Bone marrow (tissue), 2 donors: Measurements from ENCODE around the gene SDHB.
"Not testable (repeated sequence)": the region's sequence is repeated elsewhere in the genome, so short reads cannot be mapped to it uniquely, and the experiment has no call there.

ENCODE experiments used
- DNase-seq, 2 donors: peaks; one replicate each; lab custom pipeline; 2025; lab: John Stamatoyannopoulos, UW

SDHB gene

DNA sequence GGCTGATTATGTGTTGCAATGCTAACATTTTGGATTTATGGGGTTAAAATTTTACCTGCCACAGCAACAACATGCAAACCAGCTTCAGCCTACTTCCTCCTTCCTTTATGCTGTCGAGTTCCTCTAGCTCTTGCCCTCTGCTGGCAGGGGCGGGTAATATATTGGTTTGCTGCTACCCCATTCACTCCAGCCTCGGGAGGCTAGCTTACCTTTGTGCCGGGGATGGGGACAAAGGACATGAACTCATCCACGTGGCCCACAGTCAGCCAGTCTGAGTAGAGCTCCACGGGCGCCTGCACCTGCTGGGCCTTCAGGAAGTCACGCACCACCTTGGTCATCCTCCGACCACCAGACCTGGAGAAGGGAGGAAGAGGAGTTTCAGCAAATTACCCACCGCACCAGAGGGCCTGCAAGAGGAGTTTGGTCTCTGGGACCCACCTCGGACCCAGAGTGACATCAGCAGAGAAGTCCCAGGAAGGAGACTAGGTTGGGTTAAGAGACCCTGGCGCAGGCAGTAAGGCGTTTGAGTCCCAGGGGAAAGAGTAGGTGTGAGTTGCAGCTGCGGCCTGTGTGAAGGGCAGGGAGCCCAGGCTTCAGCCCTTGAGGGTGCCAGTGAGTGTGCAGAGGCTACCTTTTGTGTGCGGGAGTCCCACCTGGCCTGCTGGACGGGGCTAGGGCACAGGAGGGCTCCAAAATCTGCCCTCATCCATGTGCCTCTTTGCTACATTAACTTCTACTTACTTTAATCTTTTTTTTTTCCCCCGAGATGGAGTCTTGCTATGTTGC lies 21.8 kb upstream of the SDHB start:
- no peak for DNase-seq

DNA sequence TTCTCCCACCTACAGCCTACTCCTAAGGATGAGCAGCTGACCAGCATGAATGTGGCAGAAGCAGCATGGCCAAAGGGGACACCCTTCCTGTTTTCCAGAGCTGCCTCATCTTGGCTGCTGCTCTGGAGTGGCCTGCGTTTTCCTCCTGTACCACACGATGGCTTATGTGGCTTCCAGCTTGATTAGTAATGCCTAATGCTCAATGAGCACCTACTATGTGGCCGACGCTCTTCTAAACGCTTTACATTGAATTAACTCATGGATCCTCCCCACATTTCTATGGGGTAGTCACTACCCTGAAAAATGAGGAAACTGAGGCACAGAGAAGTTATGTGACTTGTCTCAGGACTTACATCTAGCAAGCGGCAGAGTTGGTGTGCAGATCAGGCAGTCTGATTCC lies 18.0 kb upstream of the SDHB start:
- no peak for DNase-seq

DNA sequence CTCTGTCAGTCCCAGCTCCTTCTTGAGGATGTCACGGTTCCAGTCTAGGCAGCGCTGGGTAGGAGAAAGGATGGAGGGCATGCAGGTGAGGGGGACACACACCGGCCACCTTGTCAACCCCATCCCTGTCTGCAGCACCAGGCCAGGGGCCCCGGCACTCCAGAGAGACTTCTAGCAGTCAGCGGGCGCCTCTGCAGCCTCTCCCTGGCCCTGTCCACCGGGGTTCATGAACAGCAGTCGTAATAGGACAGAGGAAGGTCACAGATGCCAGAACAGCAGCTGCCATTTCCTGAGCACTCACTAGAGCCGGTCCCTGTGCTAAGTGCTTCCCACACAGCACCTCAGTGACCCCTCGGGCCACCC lies 16.3 kb upstream of the SDHB start:
- no peak for DNase-seq

DNA sequence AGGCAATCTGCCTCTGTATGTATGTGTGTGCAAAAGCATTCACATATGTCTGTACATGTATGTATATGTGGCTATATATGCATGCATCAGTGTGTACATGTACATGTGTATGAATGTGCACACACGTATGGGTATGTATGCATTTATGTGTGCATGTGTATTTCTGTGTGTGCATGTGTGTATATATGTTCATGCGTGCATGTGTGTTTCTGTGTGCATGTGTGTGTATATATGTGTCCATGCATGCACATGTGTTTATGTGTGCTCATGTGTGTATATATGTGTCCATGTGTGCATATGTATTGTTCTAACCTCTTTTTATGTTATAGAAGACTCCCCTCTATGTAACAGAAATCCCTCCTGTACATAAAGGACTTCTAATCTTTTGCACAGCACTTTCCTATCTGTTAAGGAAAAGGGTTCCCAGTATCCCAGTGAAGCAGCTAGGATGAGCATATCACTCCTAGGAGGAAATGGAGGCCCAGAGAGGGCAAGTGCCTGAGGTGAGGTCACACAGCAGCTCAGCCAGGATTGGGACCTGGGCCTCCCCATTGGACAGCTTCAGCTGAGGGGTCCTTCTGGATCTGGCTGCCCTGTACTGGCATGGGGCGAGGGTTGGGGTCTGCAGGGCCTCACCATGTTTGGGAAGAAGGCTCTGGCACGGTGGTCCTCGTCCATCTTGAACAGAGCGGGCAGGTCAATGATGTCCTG lies 15.8 kb upstream of the SDHB start:
- DNase-seq, result no peak

DNA sequence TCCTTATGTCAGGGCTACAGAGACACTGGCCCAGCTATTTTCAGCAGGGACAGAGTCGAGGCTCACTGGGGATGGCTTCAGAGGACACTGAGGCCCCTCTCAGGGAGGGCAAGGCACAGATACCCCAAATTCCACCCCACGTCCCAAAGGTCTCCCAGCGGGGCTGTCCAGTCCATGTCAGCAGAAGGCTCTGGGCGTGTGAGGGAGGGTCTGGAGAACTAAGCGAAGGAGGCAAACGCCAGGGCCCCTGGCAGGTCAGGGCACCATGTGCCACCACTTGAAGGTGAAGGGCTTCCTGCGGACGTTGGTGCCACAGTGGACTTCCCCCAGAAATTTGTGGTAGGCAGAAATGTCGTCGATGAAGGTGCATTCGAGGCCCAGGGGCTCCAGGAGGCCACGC lies 15.0 kb upstream of the SDHB start:
- DNase-seq, result no peak

DNA sequence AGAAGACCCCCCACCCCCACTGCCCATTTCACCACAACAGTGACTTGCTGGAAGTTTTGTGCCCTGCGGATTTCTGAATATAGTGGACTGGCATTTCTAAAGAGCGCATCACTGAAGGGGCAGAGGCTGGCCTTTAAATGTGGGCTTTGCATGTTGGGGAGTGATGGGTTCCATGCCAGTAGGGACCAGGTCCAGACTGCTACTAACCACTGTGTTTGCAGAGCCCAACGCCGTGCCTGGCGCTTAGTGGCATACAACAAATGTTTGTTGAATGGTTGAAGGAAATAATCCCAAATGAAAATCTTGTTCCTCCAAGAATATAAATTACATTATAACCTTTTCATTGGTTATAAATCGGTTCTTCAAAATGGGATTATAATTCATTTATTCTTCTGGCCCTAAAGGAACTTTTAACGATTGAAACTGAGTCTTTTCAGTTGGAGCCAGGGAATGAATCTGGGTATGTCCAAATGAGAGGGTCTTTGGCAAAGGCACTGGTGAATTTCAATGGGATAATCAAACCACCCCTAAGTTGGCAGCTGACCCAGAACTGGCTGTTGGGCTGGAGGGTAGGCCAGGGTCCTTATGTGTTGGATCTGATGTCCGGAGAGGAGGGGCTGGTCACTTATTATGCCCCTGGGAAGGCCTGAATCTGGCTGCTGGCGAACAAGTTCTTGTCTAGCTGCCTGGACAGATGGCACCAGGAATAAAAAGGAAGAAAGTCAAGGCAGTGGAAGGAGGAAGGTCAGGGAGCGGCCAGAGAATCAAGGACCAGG lies 13.8 kb upstream of the SDHB start:
- no peak for DNase-seq

DNA sequence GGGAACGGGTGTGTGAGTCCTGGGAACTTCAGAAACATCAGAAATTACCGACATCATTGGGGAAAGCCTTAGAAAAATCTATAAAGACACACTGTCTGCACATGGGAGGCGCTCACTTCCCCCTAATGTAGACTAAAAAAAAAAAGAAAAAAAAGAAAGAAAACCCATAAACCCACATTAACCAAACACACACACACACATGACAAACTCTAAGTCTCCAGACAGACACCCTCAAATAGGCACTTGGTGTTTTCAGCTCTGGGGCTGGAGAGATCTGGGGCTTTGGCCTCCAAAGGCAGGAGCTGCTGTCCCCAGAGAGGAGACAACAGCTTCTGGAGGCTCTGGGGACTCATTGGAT lies 13.2 kb upstream of the SDHB start:
- DNase-seq, result no peak

DNA sequence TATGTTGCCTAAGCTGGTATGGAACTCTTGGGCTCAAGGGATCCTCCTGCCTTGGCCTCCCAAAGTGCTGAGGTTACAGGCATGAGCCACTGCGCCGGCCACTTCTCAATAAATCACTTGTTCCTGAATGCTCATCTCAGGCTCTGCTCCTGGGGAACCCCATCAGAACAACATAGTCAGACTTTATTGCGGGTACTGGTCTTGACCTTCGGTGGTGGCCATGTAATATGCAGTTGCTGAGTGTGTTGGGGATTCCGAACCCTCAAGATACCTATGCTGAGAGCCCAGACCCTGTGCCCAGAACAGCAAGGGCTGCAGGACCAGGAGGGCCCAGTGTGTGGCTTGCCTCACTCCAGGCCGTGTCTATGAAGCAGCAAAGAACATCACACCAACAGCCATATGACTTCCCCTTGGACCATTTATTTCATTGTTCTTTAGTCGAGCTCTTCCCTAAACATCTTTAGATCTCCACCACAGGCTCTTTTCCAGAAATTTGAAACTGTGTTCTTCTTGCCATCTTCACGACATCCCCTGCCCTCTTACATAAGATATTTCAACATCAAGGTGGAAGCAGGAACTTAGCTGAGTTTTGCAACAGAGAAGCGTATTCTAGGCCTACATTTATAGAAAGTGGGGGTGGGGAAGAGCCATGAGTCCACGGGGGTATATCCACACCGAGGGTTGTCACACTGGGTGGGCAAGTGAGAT lies 12.7 kb upstream of the SDHB start:
- DNase-seq, result no peak

DNA sequence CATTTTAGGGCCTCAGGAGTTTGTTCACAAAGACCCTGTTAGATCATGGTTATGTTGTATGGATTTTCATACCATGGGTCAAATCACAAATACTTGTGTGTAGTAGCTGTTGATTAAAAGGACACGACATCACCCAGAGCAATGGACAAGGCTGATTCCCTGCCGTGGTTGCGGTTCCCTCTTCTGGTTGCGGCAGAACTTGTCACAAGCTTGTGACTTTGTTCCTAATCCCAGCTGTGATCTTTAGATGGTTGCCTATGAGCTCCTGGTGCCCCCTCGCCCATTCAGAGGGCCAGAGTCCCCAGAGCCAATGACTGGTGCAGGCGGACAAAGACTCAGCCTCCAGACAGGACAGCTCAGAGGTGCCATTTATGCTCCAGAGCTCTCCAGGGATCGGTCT lies 11.8 kb upstream of the SDHB start:
- DNase-seq, result no peak

DNA sequence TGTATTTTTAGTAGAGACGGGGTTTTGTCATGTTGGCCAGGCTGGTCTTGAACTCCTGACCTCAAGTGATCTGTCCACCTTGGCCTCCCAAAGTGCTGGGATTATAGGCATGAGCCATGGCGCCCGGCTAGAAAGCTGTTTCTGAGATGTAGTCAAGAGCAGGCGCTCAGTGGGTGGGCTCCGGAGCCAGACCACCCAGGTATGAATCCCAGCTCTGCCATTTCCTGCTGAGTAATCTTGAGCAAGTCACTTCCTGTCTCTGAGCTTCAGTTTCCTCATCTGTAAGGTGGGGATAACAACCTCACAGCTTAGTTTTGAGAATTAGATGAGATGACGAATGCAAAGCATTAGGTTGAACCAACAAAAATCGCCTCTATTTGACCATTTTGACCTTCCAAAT lies 8.9 kb upstream of the SDHB start:
- not testable (repeated sequence) for DNase-seq

DNA sequence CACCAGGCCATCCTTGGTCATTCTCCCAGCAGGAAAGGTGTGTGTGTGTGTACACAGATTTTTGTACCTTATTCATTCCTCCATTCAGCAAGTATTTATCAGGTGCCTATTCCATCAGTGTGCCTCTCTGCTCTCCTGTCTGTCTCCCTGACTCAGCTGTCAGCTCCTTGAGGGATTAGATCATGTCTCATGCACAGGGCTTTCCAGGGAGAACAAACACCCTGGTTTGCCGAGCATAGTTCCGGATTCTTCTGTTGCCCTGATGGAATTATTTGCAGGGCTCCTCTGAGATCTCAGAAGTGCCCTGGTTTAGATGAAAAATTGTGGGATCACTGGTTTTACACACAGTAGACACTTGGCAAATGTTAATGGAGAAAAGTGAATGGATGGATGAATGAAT lies 8.1 kb upstream of the SDHB start:
- DNase-seq, result no peak

DNA sequence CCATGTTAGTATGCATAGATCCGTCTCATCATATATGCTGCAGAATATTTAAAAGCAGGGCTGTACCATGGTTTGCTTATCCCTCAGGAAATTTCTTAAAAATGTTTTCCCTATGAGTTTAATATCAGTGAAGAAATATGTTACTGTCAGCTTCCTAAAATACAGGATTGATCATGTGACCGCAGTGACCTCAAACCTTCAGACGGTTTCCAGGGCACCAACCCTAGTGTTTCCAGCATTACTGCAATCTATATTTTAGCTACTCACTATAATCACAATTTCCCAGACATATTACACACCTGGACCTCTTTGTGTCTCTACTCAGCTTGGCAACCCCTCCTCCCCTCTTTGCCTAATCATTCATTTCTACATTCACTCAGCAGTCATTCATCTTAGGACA lies 7.7 kb upstream of the SDHB start:
- no peak for DNase-seq

DNA sequence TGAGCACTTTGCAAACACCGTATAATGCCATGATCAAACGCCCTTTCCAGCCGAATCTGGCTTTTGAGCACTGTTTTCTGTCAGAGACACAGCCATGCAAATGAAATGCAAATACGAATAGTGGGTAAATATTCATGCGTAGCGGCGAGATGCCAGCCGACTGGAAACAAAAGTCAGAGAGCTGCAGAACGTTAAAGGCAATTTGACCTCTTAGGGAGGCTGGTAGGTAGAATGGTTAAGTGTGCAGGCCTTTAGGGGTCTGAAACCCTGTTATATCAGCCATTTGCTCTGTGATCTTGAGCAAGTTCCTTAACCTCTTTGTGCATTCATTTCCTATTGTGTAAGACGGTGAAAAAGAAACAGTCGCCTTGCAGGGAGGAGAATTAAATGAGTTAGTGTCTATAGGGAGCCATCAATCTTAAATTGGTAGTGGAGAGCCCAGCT lies 6.5 kb upstream of the SDHB start:
- DNase-seq, result no peak

DNA sequence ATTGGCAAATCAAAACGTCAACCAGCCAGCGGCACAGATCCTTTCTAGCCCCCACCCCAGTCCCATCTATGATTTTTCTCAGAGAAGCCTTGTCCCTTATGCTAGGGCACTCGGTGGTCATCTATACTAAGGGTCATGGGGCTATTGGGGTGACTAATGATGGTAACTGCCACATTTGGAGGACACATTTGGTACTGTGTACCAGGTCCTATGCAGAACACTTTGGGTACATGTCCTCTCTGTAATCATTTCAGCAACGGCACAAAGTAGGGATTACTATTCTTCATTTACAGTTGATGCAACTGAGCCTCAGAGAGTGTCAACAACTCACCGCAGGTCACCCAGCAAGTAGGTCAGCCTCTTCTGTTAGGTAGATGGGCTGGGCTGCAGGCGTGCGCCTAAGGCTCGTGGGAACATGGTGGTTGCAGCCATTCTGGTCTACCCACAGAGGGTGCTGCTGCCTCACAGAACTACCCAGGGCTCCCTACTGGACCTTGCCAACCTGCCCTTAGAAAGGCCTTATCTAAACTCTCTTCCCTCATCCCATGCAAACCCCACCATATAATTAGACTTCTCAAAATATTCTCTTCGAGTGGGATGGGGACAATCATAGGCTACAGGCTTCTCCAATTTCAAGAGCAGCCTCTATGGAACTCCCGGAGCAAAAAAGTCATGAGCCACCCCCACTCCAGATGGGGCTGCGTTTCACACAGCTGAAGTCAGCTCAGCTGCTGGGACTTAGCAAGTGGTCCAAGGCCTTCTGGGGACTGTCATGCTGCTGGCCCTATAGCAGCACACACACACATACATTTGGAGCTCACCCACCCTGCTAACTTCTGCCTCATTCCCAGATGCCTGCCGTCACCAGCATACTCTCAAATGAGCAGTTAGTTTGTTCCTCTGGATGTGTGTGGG lies 5.8 kb upstream of the SDHB start:
- DNase-seq, result peak; percentile 19 to 59

DNA sequence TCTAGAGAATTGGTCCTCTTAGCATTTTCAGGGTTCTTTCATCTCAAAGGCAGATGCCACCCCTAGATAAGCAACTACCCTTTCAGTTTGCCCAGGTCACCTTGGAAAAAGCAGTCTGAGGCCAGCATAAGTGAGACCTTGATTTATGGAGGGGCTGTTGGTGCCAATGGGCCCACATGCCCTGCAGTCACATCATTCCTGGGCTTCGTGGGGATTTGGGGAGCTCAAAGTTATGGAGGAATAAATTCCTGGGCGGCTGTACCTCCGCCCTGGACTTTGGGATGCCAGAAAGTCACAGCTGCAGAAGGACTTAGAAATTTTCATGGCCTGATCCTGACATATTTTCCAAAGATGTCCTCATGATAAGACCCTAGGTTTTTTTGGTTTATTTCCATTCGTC lies 2.7 kb upstream of the SDHB start:
- no peak for DNase-seq

DNA sequence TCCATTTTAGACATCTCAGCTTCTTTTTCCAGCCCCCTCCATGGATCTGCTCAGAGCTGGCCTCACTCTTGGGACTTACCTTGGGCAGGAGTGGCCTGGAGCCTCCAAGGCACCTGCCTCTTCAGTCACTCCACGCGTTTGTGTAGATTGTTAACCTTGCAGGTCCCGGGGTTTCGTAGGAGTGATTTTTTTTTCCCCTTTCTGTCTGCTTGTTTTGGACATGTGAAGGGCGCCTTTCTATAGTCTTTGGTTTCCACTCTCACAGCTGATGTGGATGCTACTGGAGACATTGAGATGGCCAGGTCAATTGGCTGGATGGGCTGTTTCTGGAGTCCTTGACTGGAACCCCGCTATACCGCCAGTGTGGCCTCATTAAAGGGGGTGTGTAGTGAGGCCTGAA lies 2.0 kb upstream of the SDHB start:
- no peak for DNase-seq

DNA sequence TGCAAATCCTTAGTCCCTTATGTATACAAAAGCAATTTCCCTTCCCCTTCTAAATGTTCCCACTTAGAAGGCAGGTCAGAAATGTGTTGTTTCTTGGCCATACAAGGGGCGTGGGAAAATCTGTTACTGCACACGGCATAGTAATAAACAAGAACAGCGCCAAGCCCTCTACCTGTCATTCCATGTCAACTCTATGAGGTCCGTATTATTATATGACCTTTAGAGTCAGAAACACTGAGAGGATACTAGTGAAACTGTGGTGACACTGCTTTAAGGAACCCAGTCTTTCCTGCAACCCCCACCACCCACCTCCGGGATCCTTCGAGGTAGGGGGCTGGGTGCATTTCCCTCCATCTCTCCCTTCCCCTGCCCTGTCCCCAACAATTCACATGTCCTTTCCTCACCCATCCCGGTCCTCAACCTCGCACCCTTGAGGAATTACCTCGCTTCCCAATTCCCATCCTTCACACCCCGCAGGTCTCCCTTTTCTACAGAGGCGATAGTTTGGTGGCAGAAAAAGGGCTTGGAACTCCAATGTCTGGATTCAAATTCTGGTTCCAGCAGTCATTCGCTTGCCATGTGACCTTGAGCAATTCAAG lies 647 bp downstream of the SDHB start:
- no peak for DNase-seq

DNA sequence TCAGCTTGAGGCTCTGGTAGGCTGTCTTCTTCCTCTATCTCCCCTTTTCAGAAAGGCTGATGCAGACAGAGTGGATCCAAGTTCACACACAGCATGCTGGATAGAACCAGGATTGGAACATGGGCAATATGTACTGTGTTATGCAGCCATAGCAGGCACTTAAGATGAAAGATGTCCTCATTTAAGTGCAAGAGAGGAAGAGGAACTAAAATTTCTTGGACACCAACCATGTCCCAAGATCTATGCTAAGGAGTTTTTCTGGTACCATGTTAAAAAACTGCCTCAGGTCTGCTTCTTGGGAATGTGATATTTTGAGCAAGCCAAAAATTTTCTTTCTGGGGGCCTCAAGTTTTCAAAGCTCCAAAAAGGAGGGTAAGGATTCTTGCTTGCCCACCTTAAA lies 1.2 kb downstream of the SDHB start:
- DNase-seq, result no peak

DNA sequence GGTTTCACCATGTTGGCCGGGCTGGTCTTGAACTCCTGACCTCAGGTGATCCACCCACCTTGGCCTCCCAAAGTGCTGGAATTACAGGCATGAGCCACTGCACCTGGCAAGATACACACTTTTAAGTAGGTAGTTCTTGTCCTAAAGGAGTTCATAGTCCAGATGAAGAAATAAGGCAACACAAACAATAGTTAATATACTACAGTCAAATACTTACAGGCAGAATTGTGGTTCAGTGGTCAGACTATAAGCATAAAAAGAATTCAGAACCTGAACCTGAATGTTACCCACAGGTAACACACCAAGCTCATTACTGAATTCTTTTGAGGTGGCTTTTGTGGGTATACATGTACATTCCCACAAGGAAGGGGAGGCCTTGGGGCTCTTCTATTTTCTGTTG lies 1.8 kb downstream of the SDHB start:
- DNase-seq, result no peak

DNA sequence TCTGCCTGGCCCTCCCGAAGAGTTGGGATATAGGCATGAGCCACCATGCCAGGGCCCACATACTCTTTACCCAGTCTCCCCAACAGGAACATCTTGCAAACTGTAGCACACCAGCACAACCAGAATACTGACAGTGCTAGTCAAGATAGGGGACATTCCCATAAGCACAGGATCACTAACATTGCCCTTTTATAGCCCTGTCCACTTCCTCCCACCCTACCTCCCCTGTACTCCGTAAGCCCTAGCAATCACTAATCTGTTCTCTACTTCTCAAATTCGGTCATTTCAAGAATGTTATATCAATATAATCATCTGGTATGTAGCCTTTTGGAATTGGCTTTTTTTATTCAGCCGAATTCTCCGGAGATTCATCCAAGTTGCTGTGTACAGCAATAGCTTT lies 5.9 kb downstream of the SDHB start:
- DNase-seq, result no peak

DNA sequence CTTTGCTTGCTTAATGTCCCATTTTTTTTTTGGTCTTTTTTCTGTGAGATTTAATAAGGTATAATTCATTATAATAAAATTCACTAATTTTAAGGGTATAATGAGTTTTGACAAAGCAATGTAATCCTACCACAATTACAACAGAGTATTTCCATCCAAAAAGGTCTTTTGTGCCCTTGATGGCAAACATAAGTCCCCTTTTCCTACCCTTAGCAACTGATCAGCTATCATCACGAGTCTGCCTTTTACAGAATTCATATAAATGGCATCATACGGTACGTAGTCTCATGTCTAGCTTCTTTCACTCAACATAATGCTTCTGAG lies 7.5 kb downstream of the SDHB start:
- no peak for DNase-seq
